ENCODE results near the gene GCNT2.
"Not testable (repeated sequence)": the region's sequence is repeated elsewhere in the genome, so short reads cannot be mapped to it uniquely, and the experiment has no call there.

GCNT2 gene

GRCh38 chr6:10577112-10577511, 56.0 kb downstream of the GCNT2 start:
- H2AFZ ChIP-seq (ENCODE audit: low read depth, low read length) = no peak overlapping the region
- TF ChIP-seq EZH2 (IDR thresholded peaks at IDR 0.05; ENCODE audit: borderline replicate concordance, low read depth, low read length, severe bottlenecking) (no peak), CTCF (IDR thresholded peaks at IDR 0.05; ENCODE audit: borderline replicate concordance, extremely low read depth, low read length, poor library complexity, severe bottlenecking) (no peak)
- H3K9me3 ChIP-seq (ENCODE audit: insufficient read depth, low read length, severe bottlenecking) = no peaks in the 10 kb centered on the region
- H3K4me2 ChIP-seq (ENCODE audit: insufficient read depth, low read length) = no peak overlapping the region
- H3K4me3 ChIP-seq (ENCODE audit: low read depth in 1 of 2, low read length in 2 of 2) = no peak overlapping the region
- no peaks in the 10 kb centered on the region for H3K36me3 ChIP-seq (ENCODE audit: insufficient read depth, low read length)
- DNase-seq (no peak), ATAC-seq (ENCODE audit: insufficient read depth, low read depth) (no peak)
- H4K20me1 ChIP-seq (ENCODE audit: insufficient read depth, low read length) = no peaks in the 10 kb centered on the region
- H3K4me1 ChIP-seq (ENCODE audit: insufficient read depth, low read length) = no peaks in the 10 kb centered on the region
- H3K9ac ChIP-seq (ENCODE audit: low read depth, low read length) = no peak overlapping the region
- H3K27ac ChIP-seq (ENCODE audit: low read length) = no peak overlapping the region
- no peaks in the 10 kb centered on the region for H3K79me2 ChIP-seq (ENCODE audit: insufficient read depth, low read length)
- H3K27me3 ChIP-seq (ENCODE audit: insufficient read depth, low read length, poor library complexity) = no peaks in the 10 kb centered on the region

GRCh38 chr6:10578723-10579122, 57.6 kb downstream of the GCNT2 start:
- Histone ChIP-seq H3K4me2 (ENCODE audit: insufficient read depth, low read length) (no peak overlapping the region), H3K9me3 (ENCODE audit: insufficient read depth, low read length, severe bottlenecking) (no peaks in the 10 kb centered on the region), H3K4me1 (ENCODE audit: insufficient read depth, low read length) (peaks cover 13% of the 10 kb centered on the region), H3K4me3 (ENCODE audit: low read depth in 1 of 2, low read length in 2 of 2) (no peak overlapping the region), H3K36me3 (ENCODE audit: insufficient read depth, low read length) (no peaks in the 10 kb centered on the region), H3K9ac (ENCODE audit: low read depth, low read length) (no peak overlapping the region), H3K27me3 (ENCODE audit: insufficient read depth, low read length, poor library complexity) (no peaks in the 10 kb centered on the region), H2AFZ (ENCODE audit: low read depth, low read length) (no peak overlapping the region), H3K79me2 (ENCODE audit: insufficient read depth, low read length) (no peaks in the 10 kb centered on the region), H4K20me1 (ENCODE audit: insufficient read depth, low read length) (no peaks in the 10 kb centered on the region), H3K27ac (ENCODE audit: low read length) (no peak overlapping the region)
- TF ChIP-seq EZH2 (IDR thresholded peaks at IDR 0.05; ENCODE audit: borderline replicate concordance, low read depth, low read length, severe bottlenecking) (no peak), CTCF (IDR thresholded peaks at IDR 0.05; ENCODE audit: borderline replicate concordance, extremely low read depth, low read length, poor library complexity, severe bottlenecking) (no peak)
- ATAC-seq (ENCODE audit: insufficient read depth, low read depth) (no peak), DNase-seq (no peak)

- Histone ChIP-seq H3K9me3 (ENCODE audit: insufficient read depth, low read length, severe bottlenecking) (no peaks in the 10 kb centered on the region), H3K9ac (ENCODE audit: low read depth, low read length) (no peak overlapping the region), H4K20me1 (ENCODE audit: insufficient read depth, low read length) (no peaks in the 10 kb centered on the region), H3K4me1 (ENCODE audit: insufficient read depth, low read length) (peaks cover 24% of the 10 kb centered on the region), H3K4me2 (ENCODE audit: insufficient read depth, low read length) (no peak overlapping the region), H3K79me2 (ENCODE audit: insufficient read depth, low read length) (no peaks in the 10 kb centered on the region), H3K4me3 (ENCODE audit: low read depth in 1 of 2, low read length in 2 of 2) (no peak overlapping the region), H2AFZ (ENCODE audit: low read depth, low read length) (no peak overlapping the region), H3K27ac (ENCODE audit: low read length) (no peak overlapping the region), H3K27me3 (ENCODE audit: insufficient read depth, low read length, poor library complexity) (no peaks in the 10 kb centered on the region), H3K36me3 (ENCODE audit: insufficient read depth, low read length) (no peaks in the 10 kb centered on the region)
- no peak for DNase-seq
- no peak for TF ChIP-seq EZH2 (IDR thresholded peaks at IDR 0.05; ENCODE audit: borderline replicate concordance, low read depth, low read length, severe bottlenecking)
- no peak for TF ChIP-seq CTCF (IDR thresholded peaks at IDR 0.05; ENCODE audit: borderline replicate concordance, extremely low read depth, low read length, poor library complexity, severe bottlenecking)
- ATAC-seq (ENCODE audit: insufficient read depth, low read depth) = no peak
Observed at GRCh38 chr6:10579803-10580202, 58.7 kb downstream of the GCNT2 start.

GRCh38 chr6:10580570-10580969, 59.4 kb downstream of the GCNT2 start:
- Histone ChIP-seq H3K27ac (ENCODE audit: low read length) (no peak overlapping the region), H3K36me3 (ENCODE audit: insufficient read depth, low read length) (no peaks in the 10 kb centered on the region), H3K79me2 (ENCODE audit: insufficient read depth, low read length) (no peaks in the 10 kb centered on the region), H3K4me3 (ENCODE audit: low read depth in 1 of 2, low read length in 2 of 2) (no peak overlapping the region), H2AFZ (ENCODE audit: low read depth, low read length) (no peak overlapping the region), H3K9me3 (ENCODE audit: insufficient read depth, low read length, severe bottlenecking) (no peaks in the 10 kb centered on the region), H3K4me1 (ENCODE audit: insufficient read depth, low read length) (peaks cover 32% of the 10 kb centered on the region), H4K20me1 (ENCODE audit: insufficient read depth, low read length) (no peaks in the 10 kb centered on the region), H3K4me2 (ENCODE audit: insufficient read depth, low read length) (no peak overlapping the region), H3K27me3 (ENCODE audit: insufficient read depth, low read length, poor library complexity) (no peaks in the 10 kb centered on the region), H3K9ac (ENCODE audit: low read depth, low read length) (no peak overlapping the region)
- TF ChIP-seq CTCF (IDR thresholded peaks at IDR 0.05; ENCODE audit: borderline replicate concordance, extremely low read depth, low read length, poor library complexity, severe bottlenecking) (no peak), EZH2 (IDR thresholded peaks at IDR 0.05; ENCODE audit: borderline replicate concordance, low read depth, low read length, severe bottlenecking) (no peak)
- DNase-seq (no peak), ATAC-seq (ENCODE audit: insufficient read depth, low read depth) (no peak)

- H3K27ac ChIP-seq (ENCODE audit: low read length); H3K27me3 ChIP-seq (ENCODE audit: insufficient read depth, low read length, poor library complexity); H3K79me2 ChIP-seq (ENCODE audit: insufficient read depth, low read length); H3K4me2 ChIP-seq (ENCODE audit: insufficient read depth, low read length); H2AFZ ChIP-seq (ENCODE audit: low read depth, low read length); ATAC-seq (ENCODE audit: insufficient read depth, low read depth); H3K36me3 ChIP-seq (ENCODE audit: insufficient read depth, low read length); H3K4me3 ChIP-seq (ENCODE audit: low read depth in 1 of 2, low read length in 2 of 2); H3K9ac ChIP-seq (ENCODE audit: low read depth, low read length); DNase-seq; H3K9me3 ChIP-seq (ENCODE audit: insufficient read depth, low read length, severe bottlenecking); H4K20me1 ChIP-seq (ENCODE audit: insufficient read depth, low read length): not testable (repeated sequence)
- peaks cover 40% of the 10 kb centered on the region for H3K4me1 ChIP-seq (ENCODE audit: insufficient read depth, low read length)
Observed at GRCh38 chr6:10581402-10581801, 60.3 kb downstream of the GCNT2 start.

Data from DND-41 (cell line).